Mucosa of rectum (tissue), 2 donors: ENCODE measurements around the gene PLSCR5.

ENCODE experiments used
- H3K27ac ChIP-seq, 2 donors: one replicate each; pipeline ENCODE4 v1.7.0; 2013; ENCODE audit warnings: inconsistent platforms in 2 of 2, low read depth in 2 of 2, low read length in 2 of 2
- H3K27me3 ChIP-seq, 2 donors: one replicate each; pipeline ENCODE4 v1.7.0; 2013; ENCODE audit warnings: low read length in 2 of 2; ENCODE audit not compliant: control insufficient read depth in 2 of 2, insufficient read depth in 2 of 2
- H3K36me3 ChIP-seq, 2 donors: one replicate each; pipeline ENCODE4 v1.7.0; 2013; ENCODE audit warnings: low read length in 2 of 2; ENCODE audit not compliant: control insufficient read depth in 2 of 2, insufficient read depth in 2 of 2
- H3K4me1 ChIP-seq, 2 donors: one replicate each; pipeline ENCODE4 v1.7.0; 2013; ENCODE audit warnings: low read length in 2 of 2, mild to moderate bottlenecking in 1 of 2; ENCODE audit not compliant: control insufficient read depth in 2 of 2, insufficient read depth in 2 of 2
- H3K4me3 ChIP-seq, 2 donors: one replicate each; pipeline ENCODE4 v1.7.0; 2013; ENCODE audit warnings: low read length in 2 of 2
- H3K9ac ChIP-seq, 2 donors: one replicate each; pipeline ENCODE4 v1.7.0; 2013; ENCODE audit warnings: low read length in 2 of 2, low read depth in 1 of 2, mild to moderate bottlenecking in 1 of 2
- H3K9me3 ChIP-seq, 2 donors: one replicate each; pipeline ENCODE4 v1.7.0; 2013; ENCODE audit warnings: low read length in 2 of 2; ENCODE audit not compliant: control insufficient read depth in 2 of 2
- donor health status: healthy.
- donor health status: Normal muscosa, but diverticular disease.

Gene PLSCR5

DNA sequence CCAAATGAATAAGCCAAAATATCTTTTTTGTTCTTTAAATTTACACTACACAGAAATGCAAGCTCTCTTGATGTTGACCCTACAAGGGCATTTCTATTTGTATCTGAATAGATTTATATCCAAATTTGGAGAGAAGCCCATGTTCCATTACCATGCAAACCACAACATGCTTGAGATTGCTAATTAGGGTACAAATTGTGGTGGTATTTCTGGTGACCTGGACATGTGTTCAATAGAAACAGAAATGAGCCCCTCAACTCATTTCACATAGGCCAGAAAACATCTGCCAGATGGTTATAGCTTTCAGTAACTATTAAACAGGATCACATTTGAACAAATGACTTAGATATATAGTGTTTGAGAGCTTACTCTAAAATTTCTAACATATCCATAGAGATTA lies 23.5 kb upstream of the PLSCR5 start:
- Histone ChIP-seq H3K9me3 (no peaks in the 10 kb centered on the region), H3K27ac (no peak overlapping the region), H3K9ac (no peak overlapping the region), H3K36me3 (no peaks in the 10 kb centered on the region), H3K27me3 (no peaks in the 10 kb centered on the region), H3K4me1 (no peaks in the 10 kb centered on the region), H3K4me3 (no peak overlapping the region)

DNA sequence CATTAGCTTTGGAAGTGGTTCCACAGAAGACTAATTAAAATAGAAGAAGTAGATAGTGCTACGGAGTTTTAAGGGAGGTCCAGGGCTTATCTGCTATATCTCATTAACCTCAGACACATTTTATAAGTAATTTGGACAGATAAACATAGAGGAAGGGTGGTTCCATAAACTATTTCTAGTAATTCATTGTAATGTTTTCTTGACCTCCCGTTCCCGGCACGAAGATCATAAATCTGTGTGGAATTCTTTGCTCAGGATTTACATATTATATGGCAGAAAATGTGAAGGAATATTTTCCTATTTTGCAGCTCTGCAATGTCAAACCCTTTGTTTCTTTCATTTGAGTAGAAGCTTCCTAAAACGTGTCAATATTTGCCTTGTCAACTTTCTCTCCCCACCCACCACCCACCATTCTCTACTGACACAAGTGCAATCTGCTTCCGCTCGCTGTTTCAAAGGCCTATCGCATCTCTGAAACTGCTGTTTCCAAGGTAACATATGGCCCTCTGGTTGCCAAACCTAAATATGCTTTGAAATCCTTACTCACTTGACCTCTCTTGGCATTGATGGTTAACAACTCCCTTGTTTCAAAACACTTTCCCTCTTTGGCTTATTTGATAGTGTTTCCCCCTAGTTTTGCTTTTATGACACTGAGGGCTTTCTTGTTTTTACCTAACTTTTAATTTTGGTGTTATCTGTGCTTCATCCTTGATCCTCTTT lies 21.4 kb upstream of the PLSCR5 start:
- no peaks in the 10 kb centered on the region for H3K9me3 ChIP-seq
- no peaks in the 10 kb centered on the region for H3K27me3 ChIP-seq
- H3K4me3 ChIP-seq: no peak overlapping the region
- H3K4me1 ChIP-seq: no peaks in the 10 kb centered on the region
- no peaks in the 10 kb centered on the region for H3K36me3 ChIP-seq
- H3K9ac ChIP-seq: no peak overlapping the region
- no peak overlapping the region for H3K27ac ChIP-seq

DNA sequence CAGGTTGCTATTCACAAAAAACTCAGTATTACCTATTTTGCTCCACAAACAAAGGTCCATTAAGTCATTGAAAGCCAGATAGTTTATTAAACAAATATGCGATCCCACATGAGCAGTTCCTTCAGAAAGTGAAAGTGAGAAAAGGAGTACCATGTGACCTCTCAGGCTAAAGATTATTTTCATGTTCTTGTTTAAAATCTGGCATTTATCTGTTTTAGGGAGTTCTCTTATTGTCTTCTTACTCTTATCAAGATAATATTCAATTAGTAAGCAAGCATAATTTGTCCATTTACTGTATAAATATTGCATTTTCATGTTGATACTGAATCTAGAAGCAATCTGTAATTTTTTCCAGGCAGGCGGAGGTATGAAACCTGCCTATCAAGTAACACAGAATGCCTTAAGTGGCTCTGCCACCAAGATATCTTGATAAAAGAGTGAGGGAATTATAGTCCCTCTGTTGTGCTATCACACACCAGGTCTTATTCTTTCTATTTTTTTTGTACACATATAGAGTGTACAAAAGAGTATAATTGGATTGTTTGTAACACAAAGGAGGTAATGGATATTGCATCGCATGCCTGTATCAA lies 20.1 kb upstream of the PLSCR5 start:
- no peaks in the 10 kb centered on the region for H3K36me3 ChIP-seq
- no peak overlapping the region for H3K9ac ChIP-seq
- no peak overlapping the region for H3K27ac ChIP-seq
- H3K27me3 ChIP-seq: no peaks in the 10 kb centered on the region
- peak overlapping the region; percentile 55 for H3K4me3 ChIP-seq
- H3K4me1 ChIP-seq: no peaks in the 10 kb centered on the region
- no peaks in the 10 kb centered on the region for H3K9me3 ChIP-seq

DNA sequence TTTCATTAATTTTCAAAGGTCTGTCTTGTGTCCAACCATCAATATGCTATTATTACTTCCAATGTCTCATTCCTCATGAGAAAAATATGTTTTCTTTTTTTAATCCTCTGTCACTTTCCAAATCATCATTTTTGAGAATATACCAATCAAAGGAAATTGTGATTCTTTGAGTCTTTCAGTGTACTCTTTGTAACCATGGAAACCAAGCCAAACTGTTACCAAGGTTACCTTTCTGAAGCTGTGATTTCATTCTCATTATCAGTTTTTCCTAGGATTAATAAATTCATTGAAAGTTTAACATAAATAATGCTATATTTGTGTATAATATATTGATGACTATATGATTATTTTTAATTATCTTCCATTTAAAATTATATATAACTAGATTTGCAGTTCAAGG lies 16.6 kb upstream of the PLSCR5 start:
- Histone ChIP-seq H3K4me3 (no peak overlapping the region), H3K27me3 (no peaks in the 10 kb centered on the region), H3K9ac (no peak overlapping the region), H3K9me3 (no peaks in the 10 kb centered on the region), H3K4me1 (no peaks in the 10 kb centered on the region), H3K36me3 (no peaks in the 10 kb centered on the region), H3K27ac (no peak overlapping the region)

DNA sequence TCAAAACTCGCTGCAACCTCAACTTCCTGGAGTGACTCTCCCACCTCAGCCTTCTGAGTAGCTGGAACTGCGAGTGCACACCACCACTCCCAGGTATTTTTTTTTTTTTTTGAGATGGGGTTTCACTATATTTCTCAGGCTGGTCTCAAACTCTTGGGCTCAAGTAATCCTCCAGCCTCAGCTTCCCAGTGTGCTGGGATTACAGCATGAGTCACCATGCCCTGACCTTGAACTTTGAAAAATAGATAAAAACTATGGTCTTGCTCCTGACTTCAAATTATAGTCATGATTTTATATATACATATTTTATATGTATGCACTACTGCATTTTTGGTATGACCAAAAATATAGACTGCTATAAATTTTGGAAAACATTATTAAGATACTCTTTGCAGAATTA lies 6.9 kb upstream of the PLSCR5 start:
- H3K27ac ChIP-seq: no peak overlapping the region
- H3K4me1 ChIP-seq: no peaks in the 10 kb centered on the region
- no peaks in the 10 kb centered on the region for H3K36me3 ChIP-seq
- no peaks in the 10 kb centered on the region for H3K9me3 ChIP-seq
- H3K4me3 ChIP-seq: no peak overlapping the region
- no peaks in the 10 kb centered on the region for H3K27me3 ChIP-seq
- H3K9ac ChIP-seq: no peak overlapping the region

DNA sequence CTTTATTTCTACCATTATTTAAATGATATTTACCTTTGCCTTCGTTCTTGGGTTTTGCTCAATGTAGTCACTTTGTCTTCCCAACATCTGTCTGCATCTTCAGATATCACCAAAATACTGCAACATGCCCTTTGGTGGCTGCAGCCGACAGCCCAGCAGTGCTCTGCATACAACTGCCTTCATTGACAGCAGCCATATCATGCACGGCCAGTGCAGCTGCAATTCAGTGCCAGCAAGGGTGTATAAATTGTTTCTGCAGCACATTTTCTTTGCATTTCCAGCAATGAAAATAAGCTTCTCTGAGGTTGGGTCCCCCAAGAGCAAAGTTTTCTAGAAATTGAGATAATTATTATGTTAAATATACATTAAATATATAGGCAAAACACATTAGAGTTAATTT lies 6.0 kb upstream of the PLSCR5 start:
- Histone ChIP-seq H3K9me3 (no peaks in the 10 kb centered on the region), H3K4me1 (no peaks in the 10 kb centered on the region), H3K27me3 (no peaks in the 10 kb centered on the region)

DNA sequence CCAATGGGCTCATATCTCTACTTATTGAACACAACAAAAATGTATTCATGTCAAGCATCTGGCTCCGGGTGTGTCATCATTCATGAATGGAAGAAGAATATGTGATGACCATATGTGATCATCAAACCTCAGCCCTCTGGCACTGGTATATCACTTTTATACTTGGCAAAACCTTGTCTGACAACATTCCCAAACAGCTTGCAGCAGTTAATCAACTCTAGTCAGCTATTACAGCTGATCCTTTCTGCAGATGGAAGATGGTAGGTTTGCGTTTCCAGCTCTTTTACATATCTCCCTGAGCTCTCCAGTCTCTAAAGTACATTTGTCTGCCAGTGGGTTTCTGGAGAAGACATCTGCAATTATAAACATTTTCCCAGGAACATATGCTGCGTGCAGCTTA lies 6.6 kb downstream of the PLSCR5 start:
- Histone ChIP-seq H3K4me3 (no peak overlapping the region), H3K36me3 (no peaks in the 10 kb centered on the region), H3K27me3 (no peaks in the 10 kb centered on the region), H3K9me3 (no peaks in the 10 kb centered on the region), H3K4me1 (no peaks in the 10 kb centered on the region), H3K27ac (no peak overlapping the region), H3K9ac (no peak overlapping the region)

More for the DNA sequence above, 6.0 kb upstream of the PLSCR5 start:
- Histone ChIP-seq H3K9ac (no peak overlapping the region), H3K36me3 (no peaks in the 10 kb centered on the region), H3K27ac (no peak overlapping the region), H3K4me3 (no peak overlapping the region)

DNA sequence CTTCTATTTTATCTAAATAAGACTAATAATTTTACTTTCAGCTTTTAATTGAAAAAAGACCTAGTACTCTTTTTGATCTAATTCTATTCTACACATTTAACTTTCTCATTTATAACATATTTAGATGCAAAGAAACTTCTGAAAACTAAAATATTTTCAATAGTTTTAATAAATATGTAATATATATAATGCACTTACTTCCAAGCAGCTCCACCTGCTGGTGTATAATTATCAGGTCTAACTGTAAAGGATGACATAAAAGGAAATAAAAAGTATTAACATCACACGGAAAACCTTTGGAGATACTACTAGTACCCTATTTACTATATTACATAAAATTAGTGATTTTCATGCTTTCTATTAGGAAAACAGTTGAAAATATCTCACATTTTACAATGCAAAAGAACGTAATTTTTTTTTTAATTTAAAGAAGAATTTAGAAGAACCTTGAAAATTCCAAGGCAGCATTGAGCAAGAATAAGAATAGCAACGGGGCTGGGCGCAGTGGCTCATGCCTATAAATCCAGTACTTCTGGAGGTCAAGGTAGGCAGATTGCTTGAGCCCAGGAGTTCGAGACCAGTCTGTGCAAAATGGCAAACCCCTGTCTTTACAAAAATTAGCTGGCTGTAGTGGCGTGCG lies 10.2 kb downstream of the PLSCR5 start:
- Histone ChIP-seq H3K9ac (no peak overlapping the region), H3K9me3 (no peaks in the 10 kb centered on the region), H3K27me3 (no peaks in the 10 kb centered on the region), H3K4me3 (no peak overlapping the region), H3K36me3 (no peaks in the 10 kb centered on the region), H3K4me1 (no peaks in the 10 kb centered on the region), H3K27ac (no peak overlapping the region)

DNA sequence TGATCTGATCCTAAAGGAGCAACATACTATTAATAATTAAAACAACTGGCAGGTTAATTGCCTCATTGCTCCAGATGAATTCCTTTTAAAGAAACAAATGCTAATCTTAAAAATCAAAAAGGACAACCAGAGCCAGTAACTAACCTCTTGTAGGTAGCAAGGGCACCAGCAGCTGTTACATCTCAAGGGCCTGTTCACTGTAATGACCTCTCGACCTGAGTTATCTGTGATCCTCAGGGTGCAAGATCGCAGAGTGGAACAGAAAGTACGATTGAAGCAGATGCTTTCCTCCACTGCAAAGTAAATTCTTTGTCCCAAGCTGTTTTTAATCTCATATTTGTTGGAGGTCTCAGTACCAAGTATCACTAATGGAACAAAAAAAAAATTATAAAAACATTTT lies 11.4 kb downstream of the PLSCR5 start:
- no peak overlapping the region for H3K27ac ChIP-seq
- no peaks in the 10 kb centered on the region for H3K9me3 ChIP-seq
- no peak overlapping the region for H3K9ac ChIP-seq
- H3K36me3 ChIP-seq: no peaks in the 10 kb centered on the region
- H3K4me3 ChIP-seq: no peak overlapping the region
- no peaks in the 10 kb centered on the region for H3K4me1 ChIP-seq
- H3K27me3 ChIP-seq: no peaks in the 10 kb centered on the region

DNA sequence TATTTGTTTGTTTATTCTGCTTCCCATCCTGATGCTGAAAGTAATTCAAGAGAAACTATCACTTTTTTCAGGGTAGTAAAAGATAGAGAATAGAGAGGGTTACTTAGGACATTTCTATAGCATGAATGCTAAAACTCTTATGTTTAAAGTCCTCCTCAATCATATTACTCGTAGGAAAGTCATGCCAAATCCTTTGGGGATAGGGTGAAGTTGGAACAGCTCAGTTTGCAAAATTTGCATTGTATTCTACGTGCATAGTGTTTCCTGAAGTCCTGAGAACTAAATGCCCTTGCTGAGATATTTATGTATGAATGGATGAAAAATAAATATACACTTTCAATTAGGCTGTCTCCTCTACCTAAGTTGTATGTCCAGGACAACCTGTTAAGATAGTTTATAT lies 14.6 kb downstream of the PLSCR5 start:
- Histone ChIP-seq H3K27me3 (no peaks in the 10 kb centered on the region), H3K4me3 (no peak overlapping the region), H3K4me1 (no peaks in the 10 kb centered on the region), H3K36me3 (no peaks in the 10 kb centered on the region), H3K27ac (no peak overlapping the region), H3K9me3 (no peaks in the 10 kb centered on the region), H3K9ac (no peak overlapping the region)
